SK-N-MC (cell line): ENCODE data around the gene EDARADD.

Experiments used
- EZH2 ChIP-seq: fragments of 200-600 bp; sonication (generic); IDR thresholded peaks from one replicate; pipeline ENCODE4 v1.6.1; 2017; ENCODE audit warnings: antibody characterized with exemption
- POLR2AphosphoS5 ChIP-seq: IDR thresholded peaks from 2 replicates; pipeline ENCODE4 v1.6.1; 2012; ENCODE audit warnings: mild to moderate bottlenecking, low read depth, low read length, borderline replicate concordance

DNA sequence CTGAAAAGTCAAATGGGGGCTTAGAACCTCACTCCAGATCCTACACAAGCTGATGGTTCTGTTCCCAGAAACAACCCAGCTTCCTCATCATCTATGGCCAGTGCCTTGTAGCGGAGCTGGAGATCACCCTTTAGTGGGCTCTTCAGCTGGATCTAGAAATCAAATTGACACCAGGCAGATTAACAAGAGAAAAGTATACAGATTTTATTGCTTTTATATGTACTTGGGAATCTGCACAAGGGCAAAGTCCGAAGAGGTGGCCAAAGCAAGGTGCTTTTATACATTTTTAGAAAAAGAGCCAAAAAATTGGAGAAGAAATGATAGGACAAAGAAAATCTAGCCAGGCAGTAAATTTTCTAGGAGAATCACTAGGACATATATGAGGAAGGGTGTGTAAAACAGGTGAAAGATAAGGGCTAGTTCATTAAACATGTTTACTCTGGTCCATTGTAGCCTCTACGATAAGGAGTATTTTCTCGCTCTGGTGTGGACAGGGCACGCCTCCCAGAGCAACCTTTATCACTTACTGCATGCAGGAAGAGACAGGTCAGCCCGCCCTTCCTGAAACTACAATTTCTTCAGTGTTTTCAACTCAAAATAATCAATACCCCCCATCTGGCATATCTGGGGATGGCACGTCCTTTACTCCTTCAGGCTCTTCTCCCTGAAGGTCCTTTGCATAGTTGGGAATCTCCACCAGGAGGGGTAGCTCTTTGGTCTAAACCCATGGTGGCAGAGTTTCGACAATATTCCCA lies 115.7 kb downstream of the EDARADD start:
- TF ChIP-seq EZH2: no peak
- no peak for TF ChIP-seq POLR2AphosphoS5
